HepG2 (cell line): ENCODE measurements around the gene KCNQ1OT1. TPM values are rescaled to one million over a fixed set of nuclear protein-coding genes. Genes with fewer than 3 reads are reported as not detected.
A peak's percentile ranks its signal among the peaks of the same experiment; 100 is the strongest.

ENCODE experiments used
- ATAC-seq: fragments of 200-7000 bp; cut with Tn5 transposase; 3 replicates; pipeline ENCODE4 v1.9.1; 2020; ENCODE audit warnings: mild to moderate bottlenecking, moderate library complexity
- BruUV-seq: library from RNA; stranded (reverse); fragments of 400-500 nt; replicated peaks from 2 replicates; lab custom pipeline; 2021; lab: Mats Ljungman, UMichigan
- CTCF ChIA-PET: fragments of 300-600 bp; formaldehyde crosslinking; extraction: SDS; loops from one replicate; lab custom pipeline; 2021; ENCODE audit warnings: low total read pairs, inconsistent platforms, low intra/inter-chr PET ratio; lab: Yijun Ruan, JAX
- POLR2A ChIA-PET: fragments of 350-600 bp; sonication (Branson Sonifier 250); formaldehyde crosslinking; loops from one replicate; lab custom pipeline; 2020; ENCODE audit warnings: antibody characterized with exemption, inconsistent platforms; lab: Yijun Ruan, JAX
- DNase-seq: peaks from one replicate; pipeline ENCODE4 v3.0.0-alpha.2; 2015; ENCODE audit warnings: low spot score
- FAIRE-seq: peaks from 3 replicates; lab custom pipeline; 2011; peaks lifted over from hg19 to GRCh38; lab: Jason Lieb, UNC
- H2AFZ ChIP-seq: one replicate; pipeline ENCODE4 v1.6.1; 2011; ENCODE audit warnings: low read length, inconsistent platforms
- H3K27ac ChIP-seq: fragments of 300-600 bp; 3 replicates; pipeline ENCODE4 v1.8.0; 2011; ENCODE audit warnings: mixed run types, mild to moderate bottlenecking, mixed read lengths, low read length, inconsistent platforms; ENCODE audit not compliant: insufficient read depth; ENCODE audit errors: extremely low read length
- H3K27me3 ChIP-seq, 2 experiments: fragments of 200-600 bp in 1 of 2; 2 replicates in 1 of 2; 3 replicates in 1 of 2; pipeline versions ENCODE4 v1.6.0 to v1.8.0; 2011; ENCODE audit warnings: low read length in 2 of 2, mild to moderate bottlenecking in 2 of 2, moderate library complexity in 2 of 2, inconsistent platforms in 1 of 2; ENCODE audit not compliant: insufficient read depth in 2 of 2, control insufficient read depth in 1 of 2
- H3K36me3 ChIP-seq, 2 experiments: fragments of 200-600 bp in 1 of 2; replicated peaks in 1 of 2; 2 replicates in 1 of 2; 3 replicates in 1 of 2; pipeline versions ENCODE4 v1.5.1 to v1.8.0; 2011; ENCODE audit warnings: low read length in 2 of 2, inconsistent platforms in 1 of 2; ENCODE audit not compliant: insufficient read depth in 2 of 2, control insufficient read depth in 1 of 2
- H3K4me1 ChIP-seq: 2 replicates; pipeline ENCODE4 v1.5.1; 2012; ENCODE audit warnings: low read length, inconsistent platforms; ENCODE audit not compliant: insufficient read depth
- H3K4me2 ChIP-seq: 2 replicates; pipeline ENCODE4 v1.6.0; 2011; ENCODE audit warnings: low read depth, low read length, inconsistent platforms
- H3K4me3 ChIP-seq, 3 experiments: fragments of 200-600 bp in 1 of 3; sonication (generic), shearing (Covaris generic) in 1 of 3; replicated peaks in 1 of 3; 2 replicates each; pipeline ENCODE4 v1.5.1; 2011 to 2016; ENCODE audit warnings: low read length in 3 of 3, inconsistent platforms in 2 of 3, low read depth in 2 of 3, mild to moderate bottlenecking in 2 of 3, control low read depth in 1 of 3, mixed read lengths in 1 of 3; ENCODE audit not compliant: insufficient read depth in 1 of 3
- H3K79me2 ChIP-seq: one replicate; pipeline ENCODE4 v1.6.1; 2011; ENCODE audit warnings: low read length, inconsistent platforms; ENCODE audit not compliant: insufficient read depth
- H3K9ac ChIP-seq: 2 replicates; pipeline ENCODE4 v1.6.0; 2011; ENCODE audit warnings: mild to moderate bottlenecking, low read depth, low read length, inconsistent platforms; ENCODE audit not compliant: insufficient read depth
- H3K9me3 ChIP-seq: 2 replicates; pipeline ENCODE4 v1.5.1; 2012; ENCODE audit warnings: mild to moderate bottlenecking, low read length
- H4K20me1 ChIP-seq: 2 replicates; pipeline ENCODE4 v1.6.0; 2011; ENCODE audit warnings: inconsistent platforms, mild to moderate bottlenecking, low read length, moderate library complexity; ENCODE audit not compliant: insufficient read depth
- ARHGAP35 ChIP-seq: sonication (generic); formaldehyde crosslinking; IDR thresholded peaks from 2 replicates; pipeline ENCODE4 v1.9.0; 2022; ENCODE audit warnings: mild to moderate bottlenecking, inconsistent platforms, moderate library complexity, missing genetic modification reagents, borderline replicate concordance
- CEBPG ChIP-seq: IDR thresholded peaks from 2 replicates; pipeline ENCODE4 v1.6.1; 2016
- ELF4 ChIP-seq: sonication (generic); formaldehyde crosslinking; IDR thresholded peaks from 2 replicates; pipeline ENCODE4 v1.5.0; 2020; ENCODE audit warnings: missing genetic modification reagents, mild to moderate bottlenecking, moderate library complexity, borderline replicate concordance
- FIP1L1 ChIP-seq: fragments of 200-400 bp; formaldehyde crosslinking; IDR thresholded peaks from 2 replicates; pipeline ENCODE4 v1.6.1; 2018; ENCODE audit warnings: low read depth, mild to moderate bottlenecking, low read length, moderate library complexity, borderline replicate concordance; ENCODE audit not compliant: insufficient read depth
- FOXA1 ChIP-seq, 2 experiments: fragments of 450-650 bp in 1 of 2; sonication (generic) in 1 of 2; formaldehyde crosslinking in 1 of 2; IDR thresholded peaks; 2 replicates each; pipeline versions ENCODE4 v1.4.0 to v1.6.1; 2016 to 2020; ENCODE audit warnings: missing genetic modification reagents in 1 of 2
- HMG20A ChIP-seq: IDR thresholded peaks from 2 replicates; pipeline ENCODE4 v1.6.1; 2016; ENCODE audit warnings: borderline replicate concordance
- POLR2AphosphoS2 ChIP-seq: IDR thresholded peaks from 2 replicates; pipeline ENCODE4 v1.6.1; 2011; ENCODE audit warnings: low read depth, low read length, improper control_type of control experiment
- POLR2G ChIP-seq: fragments of 200-400 bp; formaldehyde crosslinking; IDR thresholded peaks from 2 replicates; pipeline ENCODE4 v1.6.1; 2018; ENCODE audit warnings: mild to moderate bottlenecking, low read depth, low read length, moderate library complexity
- RBM22 ChIP-seq: fragments of 200-400 bp; formaldehyde crosslinking; optimal IDR thresholded peaks from 2 replicates; pipeline ENCODE3; 2017; ENCODE audit warnings: mild to moderate bottlenecking, low read length, moderate library complexity
- SSRP1 ChIP-seq: IDR thresholded peaks from 2 replicates; pipeline ENCODE4 v1.6.1; 2016; ENCODE audit warnings: control low read depth
- STAT5B ChIP-seq: sonication (generic); formaldehyde crosslinking; IDR thresholded peaks from 2 replicates; pipeline ENCODE4 v1.4.0; 2020; ENCODE audit warnings: missing genetic modification reagents
- TP53 ChIP-seq: sonication (generic); formaldehyde crosslinking; conservative IDR thresholded peaks from 2 replicates; pipeline ENCODE4 v1.4.0; 2020; ENCODE audit warnings: missing genetic modification reagents
- WGBS: methylation state at CpG from one replicate; pipeline ENCODE4 v1.1.6; 2017; ENCODE audit warnings: low lambda C conversion rate; 5-methylcytosine and 5-hydroxymethylcytosine counted together
- in situ Hi-C: cut with HindIII; loops from 2 replicates; pipeline ENCODE4 v1.10.0; 2017; ENCODE audit warnings: low pct_unique_long_range_greater_than_20kb; ENCODE audit not compliant: extremely low pct_ligation_motif_present
- intact Hi-C: fragments of 100-400 bp; cut with micrococcal nuclease; formaldehyde crosslinking; loops from one replicate; pipeline ENCODE4 v1.10.0; 2022; ENCODE audit not compliant: unreplicated experiment
- polyA plus RNA-seq, 8 experiments: library from polyadenylated mRNA; depleted of rRNA in 3 of 8; stranded (reverse) in 7 of 8; unstranded in 1 of 8; fragments of >200 nt; fragmentation: Illumina TruSeq in 4 of 8; extraction: Trizol in 4 of 8; gene quantifications; 2 replicates each; pipeline versions ENCODE4 v1.2.1 to v1.2.3, GENCODE V29; 2011 to 2016; ENCODE audit warnings: low read depth in 4 of 8, missing spikeins in 1 of 8, mixed read lengths in 1 of 8; ENCODE audit not compliant: insufficient read depth in 1 of 8
- total RNA-seq, 5 experiments: library from RNA; depleted of rRNA; stranded (reverse); fragments of >200 nt; fragmentation: Illumina TruSeq; extraction: Trizol; gene quantifications; 2 replicates each; pipeline ENCODE4 v1.2.3, GENCODE V29; 2016; ENCODE audit warnings: low read depth in 1 of 5
- TF ChIP-seq, protein P1 (sequence below): sonication (generic); formaldehyde crosslinking; IDR thresholded peaks from 2 replicates; pipeline ENCODE4 v1.5.1; 2020; ENCODE audit warnings: mild to moderate bottlenecking, missing genetic modification reagents, moderate library complexity
- TF ChIP-seq, protein P2 (sequence below): IDR thresholded peaks from 2 replicates; pipeline ENCODE4 v1.6.1; 2012; ENCODE audit warnings: low read length, improper control_type of control experiment
- TF ChIP-seq, protein P3 (sequence below): sonication (generic); formaldehyde crosslinking; IDR thresholded peaks from 2 replicates; pipeline ENCODE4 v1.4.0; 2020; ENCODE audit warnings: mild to moderate bottlenecking, missing genetic modification reagents

The KCNQ1OT1 gene
- total and polyA plus RNA-seq, 2 of the 13 experiments (the other 11 are each of a cell fraction or from before 2014, with no cell fraction given), result 1.3 to 18.9 TPM

DNA sequence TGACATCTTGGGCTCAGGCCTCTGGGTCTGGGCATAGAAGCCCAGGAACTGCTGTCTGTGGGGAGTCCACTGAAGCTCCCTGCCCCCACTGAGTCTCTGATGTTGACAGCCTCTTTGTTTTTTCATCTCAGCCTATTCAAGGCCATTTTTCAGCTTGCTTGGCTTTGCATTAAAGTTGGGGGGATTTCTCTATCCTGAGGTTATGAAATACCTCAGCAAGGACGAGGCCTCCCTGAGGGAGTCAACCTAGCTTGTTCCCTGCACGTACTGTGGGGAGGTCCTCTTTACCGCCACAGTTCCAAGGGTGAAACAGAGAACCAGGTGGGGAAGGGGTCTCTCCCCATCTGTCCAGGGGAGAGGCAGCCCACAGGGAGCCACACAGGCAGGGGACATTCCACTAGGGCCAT, 8.4 kb downstream of the KCNQ1OT1 start (continued):
- TF ChIP-seq FIP1L1 (no peak), CEBPG (CRISPR knock-in tag) (peak; percentile 68), TP53 (no peak), ELF4 (CRISPR knock-in tag) (no peak), RBM22 (peak; percentile 2), HMG20A (no peak), POLR2AphosphoS2 (no peak), FOXA1 (IDR thresholded peaks at IDR 0.05) (no peak), FOXA1 (CRISPR knock-in tag; IDR thresholded peaks at IDR 0.05) (no peak)

DNA sequence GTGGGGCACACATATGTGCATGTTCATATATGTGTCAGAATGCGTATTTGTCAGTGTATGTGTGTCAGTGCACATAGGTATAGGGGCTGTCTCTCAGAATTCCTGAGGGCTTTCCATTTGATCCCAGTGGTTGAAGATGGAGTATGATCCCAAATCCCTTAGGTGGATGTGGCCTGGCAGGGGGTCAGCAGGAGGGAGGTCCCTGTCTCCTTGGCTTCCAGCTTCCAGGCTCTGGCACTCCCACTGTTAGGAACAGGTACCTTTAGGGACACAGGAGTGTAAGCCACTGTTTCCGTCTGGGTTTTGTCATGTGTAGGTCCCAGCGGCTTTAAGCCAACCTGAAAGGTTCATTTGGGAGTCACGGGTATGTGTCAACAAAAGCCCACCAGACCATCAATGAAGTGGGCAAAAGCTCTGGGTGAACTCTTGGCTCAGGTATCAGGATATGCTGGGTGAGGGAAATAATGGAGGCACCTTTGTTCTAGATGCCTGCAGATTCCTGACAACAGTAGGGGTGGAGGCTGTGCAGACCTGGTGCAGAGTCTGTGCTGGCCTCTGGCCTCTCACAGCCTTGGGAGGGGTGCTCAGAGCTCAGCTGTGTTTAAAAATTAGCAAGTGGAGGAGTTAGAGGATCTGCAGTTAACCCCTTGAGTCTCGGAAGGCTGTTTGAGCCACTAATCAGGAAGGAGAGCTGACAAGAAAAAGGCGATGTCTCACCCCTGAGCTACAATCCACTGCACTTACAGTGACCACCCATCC, 9.0 kb downstream of the KCNQ1OT1 start:
- POLR2A ChIA-PET, result interaction anchor here (0.7 to 10.8 kb wide), 8 partner anchors 8 to 201 kb away, joined by 3 to 201 read pairs (median 4); partner anchors contain the start of gene KCNQ1OT1
- Histone ChIP-seq H3K27me3 (no peaks in the 10 kb centered on the region), H3K9ac (no peak overlapping the region), H3K4me3 (peak overlapping the region in 1 of 3 experiments; percentile 95; a peak in 1 of 6 replicates), H4K20me1 (peaks cover 100% of the 10 kb centered on the region), H3K9me3 (no peaks in the 10 kb centered on the region), H2AFZ (no peak overlapping the region), H3K79me2 (peaks cover 100% of the 10 kb centered on the region), H3K4me2 (peak overlapping the region; percentile 78), H3K4me1 (peaks cover 100% of the 10 kb centered on the region), H3K27ac (peak overlapping the region; percentile 28), H3K36me3 (peaks cover 41 to 96% of the 10 kb centered on the region in 2 experiments)
- intact Hi-C loops (loop anchor here (5.0 kb wide), 1 partner anchor 197 kb away; the partner anchor contains the start of gene CDKN1C), in situ Hi-C loops (loop anchor here (5.0 to 10.0 kb wide), 2 partner anchors 207 to 266 kb away; no protein-coding TSS in a partner anchor)
- WGBS, result 72% methylated on average over 5 of the region's 6 CpGs
- CTCF ChIA-PET, result interaction anchor here (3.9 kb wide), 1 partner anchor 197 kb away, joined by 25 read pairs; no protein-coding TSS in a partner anchor
- FAIRE-seq, result peak; percentile 8
- ATAC-seq, result peak; percentile 5
- BruUV-seq, result no TSS peak
- DNase-seq, result no peak
- TF ChIP-seq ARHGAP35 (CRISPR knock-in tag) (no peak), POLR2G (0 out of 2 replicates have a peak, but pooled peaks have one; percentile 14), SSRP1 (CRISPR knock-in tag) (no peak), STAT5B (CRISPR knock-in tag) (no peak)
- TF ChIP-seq, protein P1, sequence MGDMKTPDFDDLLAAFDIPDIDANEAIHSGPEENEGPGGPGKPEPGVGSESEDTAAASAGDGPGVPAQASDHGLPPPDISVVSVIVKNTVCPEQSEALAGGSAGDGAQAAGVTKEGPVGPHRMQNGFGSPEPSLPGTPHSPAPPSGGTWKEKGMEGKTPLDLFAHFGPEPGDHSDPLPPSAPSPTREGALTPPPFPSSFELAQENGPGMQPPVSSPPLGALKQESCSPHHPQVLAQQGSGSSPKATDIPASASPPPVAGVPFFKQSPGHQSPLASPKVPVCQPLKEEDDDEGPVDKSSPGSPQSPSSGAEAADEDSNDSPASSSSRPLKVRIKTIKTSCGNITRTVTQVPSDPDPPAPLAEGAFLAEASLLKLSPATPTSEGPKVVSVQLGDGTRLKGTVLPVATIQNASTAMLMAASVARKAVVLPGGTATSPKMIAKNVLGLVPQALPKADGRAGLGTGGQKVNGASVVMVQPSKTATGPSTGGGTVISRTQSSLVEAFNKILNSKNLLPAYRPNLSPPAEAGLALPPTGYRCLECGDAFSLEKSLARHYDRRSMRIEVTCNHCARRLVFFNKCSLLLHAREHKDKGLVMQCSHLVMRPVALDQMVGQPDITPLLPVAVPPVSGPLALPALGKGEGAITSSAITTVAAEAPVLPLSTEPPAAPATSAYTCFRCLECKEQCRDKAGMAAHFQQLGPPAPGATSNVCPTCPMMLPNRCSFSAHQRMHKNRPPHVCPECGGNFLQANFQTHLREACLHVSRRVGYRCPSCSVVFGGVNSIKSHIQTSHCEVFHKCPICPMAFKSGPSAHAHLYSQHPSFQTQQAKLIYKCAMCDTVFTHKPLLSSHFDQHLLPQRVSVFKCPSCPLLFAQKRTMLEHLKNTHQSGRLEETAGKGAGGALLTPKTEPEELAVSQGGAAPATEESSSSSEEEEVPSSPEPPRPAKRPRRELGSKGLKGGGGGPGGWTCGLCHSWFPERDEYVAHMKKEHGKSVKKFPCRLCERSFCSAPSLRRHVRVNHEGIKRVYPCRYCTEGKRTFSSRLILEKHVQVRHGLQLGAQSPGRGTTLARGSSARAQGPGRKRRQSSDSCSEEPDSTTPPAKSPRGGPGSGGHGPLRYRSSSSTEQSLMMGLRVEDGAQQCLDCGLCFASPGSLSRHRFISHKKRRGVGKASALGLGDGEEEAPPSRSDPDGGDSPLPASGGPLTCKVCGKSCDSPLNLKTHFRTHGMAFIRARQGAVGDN, result peak; percentile 66; the same call in 1 of the 2 replicates
- TF ChIP-seq, protein P2, sequence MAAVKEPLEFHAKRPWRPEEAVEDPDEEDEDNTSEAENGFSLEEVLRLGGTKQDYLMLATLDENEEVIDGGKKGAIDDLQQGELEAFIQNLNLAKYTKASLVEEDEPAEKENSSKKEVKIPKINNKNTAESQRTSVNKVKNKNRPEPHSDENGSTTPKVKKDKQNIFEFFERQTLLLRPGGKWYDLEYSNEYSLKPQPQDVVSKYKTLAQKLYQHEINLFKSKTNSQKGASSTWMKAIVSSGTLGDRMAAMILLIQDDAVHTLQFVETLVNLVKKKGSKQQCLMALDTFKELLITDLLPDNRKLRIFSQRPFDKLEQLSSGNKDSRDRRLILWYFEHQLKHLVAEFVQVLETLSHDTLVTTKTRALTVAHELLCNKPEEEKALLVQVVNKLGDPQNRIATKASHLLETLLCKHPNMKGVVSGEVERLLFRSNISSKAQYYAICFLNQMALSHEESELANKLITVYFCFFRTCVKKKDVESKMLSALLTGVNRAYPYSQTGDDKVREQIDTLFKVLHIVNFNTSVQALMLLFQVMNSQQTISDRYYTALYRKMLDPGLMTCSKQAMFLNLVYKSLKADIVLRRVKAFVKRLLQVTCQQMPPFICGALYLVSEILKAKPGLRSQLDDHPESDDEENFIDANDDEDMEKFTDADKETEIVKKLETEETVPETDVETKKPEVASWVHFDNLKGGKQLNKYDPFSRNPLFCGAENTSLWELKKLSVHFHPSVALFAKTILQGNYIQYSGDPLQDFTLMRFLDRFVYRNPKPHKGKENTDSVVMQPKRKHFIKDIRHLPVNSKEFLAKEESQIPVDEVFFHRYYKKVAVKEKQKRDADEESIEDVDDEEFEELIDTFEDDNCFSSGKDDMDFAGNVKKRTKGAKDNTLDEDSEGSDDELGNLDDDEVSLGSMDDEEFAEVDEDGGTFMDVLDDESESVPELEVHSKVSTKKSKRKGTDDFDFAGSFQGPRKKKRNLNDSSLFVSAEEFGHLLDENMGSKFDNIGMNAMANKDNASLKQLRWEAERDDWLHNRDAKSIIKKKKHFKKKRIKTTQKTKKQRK, result no peak
- TF ChIP-seq, protein P3, sequence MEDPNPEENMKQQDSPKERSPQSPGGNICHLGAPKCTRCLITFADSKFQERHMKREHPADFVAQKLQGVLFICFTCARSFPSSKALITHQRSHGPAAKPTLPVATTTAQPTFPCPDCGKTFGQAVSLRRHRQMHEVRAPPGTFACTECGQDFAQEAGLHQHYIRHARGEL (CRISPR knock-in tag), result no peak
